GM23338 (cell line): ENCODE results near the gene RILPL1. TPM values are rescaled to one million over a fixed set of nuclear protein-coding genes. Genes with fewer than 3 reads are reported as not detected.

ENCODE experiments used
- ATAC-seq: fragments of 200-7000 bp; cut with Tn5 transposase; 3 replicates; pipeline ENCODE4 v1.9.1; 2020
- DNase-seq: peaks from one replicate; pipeline ENCODE4 v3.0.0-alpha.2; 2015; ENCODE audit warnings: low spot score
- H2AFZ ChIP-seq: fragments of 200-600 bp; sonication (generic); 2 replicates; pipeline ENCODE4 v1.8.0; 2016; ENCODE audit warnings: antibody characterized with exemption, mild to moderate bottlenecking, moderate library complexity
- H3F3A ChIP-seq: fragments of 200-600 bp; sonication (generic); replicated peaks from 2 replicates; pipeline ENCODE4 v1.8.0; 2017; ENCODE audit warnings: antibody characterized with exemption, mixed run types, low read depth
- H3K27ac ChIP-seq: fragments of 200-600 bp; sonication (generic); 2 replicates; pipeline ENCODE4 v1.6.1; 2016; ENCODE audit warnings: low read depth
- H3K27me3 ChIP-seq: fragments of 200-600 bp; sonication (generic); 2 replicates; pipeline ENCODE4 v1.8.0; 2016; ENCODE audit warnings: mild to moderate bottlenecking, mixed run types, moderate library complexity; ENCODE audit not compliant: insufficient read depth
- H3K36me3 ChIP-seq: fragments of 200-600 bp; sonication (generic); 2 replicates; pipeline ENCODE4 v1.8.0; 2016; ENCODE audit warnings: mild to moderate bottlenecking; ENCODE audit not compliant: insufficient read depth
- H3K4me1 ChIP-seq: fragments of 200-600 bp; sonication (generic); 2 replicates; pipeline ENCODE4 v1.8.0; 2016; ENCODE audit warnings: mild to moderate bottlenecking, moderate library complexity; ENCODE audit not compliant: insufficient read depth
- H3K4me2 ChIP-seq: fragments of 200-600 bp; sonication (generic); 2 replicates; pipeline ENCODE4 v1.7.1; 2017; ENCODE audit warnings: mixed run types
- H3K4me3 ChIP-seq: fragments of 200-600 bp; sonication (generic); 2 replicates; pipeline ENCODE4 v1.6.1; 2016; ENCODE audit warnings: mixed run types
- H3K79me2 ChIP-seq: fragments of 200-600 bp; sonication (generic); replicated peaks from 2 replicates; pipeline ENCODE4 v1.8.0; 2017; ENCODE audit warnings: mild to moderate bottlenecking; ENCODE audit not compliant: insufficient read depth
- H3K9me2 ChIP-seq: fragments of 200-600 bp; sonication (generic); 2 replicates; pipeline ENCODE4 v1.8.0; 2017; ENCODE audit not compliant: insufficient read depth
- H4K20me1 ChIP-seq: fragments of 200-600 bp; sonication (generic); replicated peaks from 2 replicates; pipeline ENCODE4 v1.8.0; 2017; ENCODE audit warnings: mild to moderate bottlenecking; ENCODE audit not compliant: insufficient read depth
- H3K27ac Mint-ChIP-seq: 2 replicates; pipeline ENCODE4 v1.8.0; 2020; ENCODE audit warnings: inconsistent platforms, mild to moderate bottlenecking, moderate library complexity, mixed read lengths
- H3K27me3 Mint-ChIP-seq: 3 replicates; pipeline ENCODE4 v1.8.0; 2022; ENCODE audit warnings: low read depth, mild to moderate bottlenecking, moderate library complexity, mixed read lengths, inconsistent platforms; ENCODE audit not compliant: insufficient read depth, poor library complexity
- H3K36me3 Mint-ChIP-seq: 3 replicates; pipeline ENCODE4 v1.8.0; 2021; ENCODE audit warnings: low read depth, mild to moderate bottlenecking, inconsistent platforms, moderate library complexity, mixed read lengths
- H3K4me1 Mint-ChIP-seq: 3 replicates; pipeline ENCODE4 v1.8.0; 2020; ENCODE audit warnings: mild to moderate bottlenecking, inconsistent platforms, mixed read lengths
- H3K4me3 Mint-ChIP-seq: 3 replicates; pipeline ENCODE4 v1.8.0; 2021; ENCODE audit warnings: moderate library complexity, mild to moderate bottlenecking, inconsistent platforms, mixed read lengths
- H3K9me3 Mint-ChIP-seq: 3 replicates; pipeline ENCODE4 v1.8.0; 2020; ENCODE audit warnings: moderate library complexity, mild to moderate bottlenecking, inconsistent platforms, mixed read lengths
- EZH2phosphoT487 ChIP-seq: fragments of 200-600 bp; sonication (generic); IDR thresholded peaks from one replicate; pipeline ENCODE4 v1.8.1; 2018; ENCODE audit warnings: antibody characterized with exemption; ENCODE audit not compliant: unreplicated experiment
- JUNB ChIP-seq: IDR thresholded peaks from one replicate; pipeline ENCODE4 v1.6.1; 2016; ENCODE audit warnings: antibody characterized with exemption; ENCODE audit not compliant: unreplicated experiment
- NANOG ChIP-seq: IDR thresholded peaks from 2 replicates; pipeline ENCODE4 v1.6.1; 2016; ENCODE audit warnings: antibody characterized with exemption, borderline replicate concordance
- polyA plus RNA-seq: library from polyadenylated mRNA; unstranded; fragments of >200 nt; fragmentation: Nextera tagmentation; extraction: Ambion mirVana; gene quantifications from 2 replicates; pipeline ENCODE4 v1.2.1, GENCODE V29; 2016
- total RNA-seq: library from RNA; depleted of rRNA; stranded (reverse); fragments of >200 nt; shearing (Covaris generic); gene quantifications from 2 replicates; pipeline ENCODE4 v1.2.3, GENCODE V29; 2014
- TF ChIP-seq, protein P1 (sequence below): IDR thresholded peaks from one replicate; pipeline ENCODE4 v1.6.1; 2018; ENCODE audit warnings: antibody characterized with exemption; ENCODE audit not compliant: unreplicated experiment
- TF ChIP-seq, protein P2 (sequence below): fragments of 250-450 bp; sonication (Bioruptor Pico); IDR thresholded peaks from 2 replicates; pipeline ENCODE4 v1.5.0; 2020; ENCODE audit warnings: mild to moderate bottlenecking, moderate library complexity

Gene RILPL1
- total and polyA plus RNA-seq, 2 experiments from 2014 or later = 3.9 to 7.9 TPM

DNA sequence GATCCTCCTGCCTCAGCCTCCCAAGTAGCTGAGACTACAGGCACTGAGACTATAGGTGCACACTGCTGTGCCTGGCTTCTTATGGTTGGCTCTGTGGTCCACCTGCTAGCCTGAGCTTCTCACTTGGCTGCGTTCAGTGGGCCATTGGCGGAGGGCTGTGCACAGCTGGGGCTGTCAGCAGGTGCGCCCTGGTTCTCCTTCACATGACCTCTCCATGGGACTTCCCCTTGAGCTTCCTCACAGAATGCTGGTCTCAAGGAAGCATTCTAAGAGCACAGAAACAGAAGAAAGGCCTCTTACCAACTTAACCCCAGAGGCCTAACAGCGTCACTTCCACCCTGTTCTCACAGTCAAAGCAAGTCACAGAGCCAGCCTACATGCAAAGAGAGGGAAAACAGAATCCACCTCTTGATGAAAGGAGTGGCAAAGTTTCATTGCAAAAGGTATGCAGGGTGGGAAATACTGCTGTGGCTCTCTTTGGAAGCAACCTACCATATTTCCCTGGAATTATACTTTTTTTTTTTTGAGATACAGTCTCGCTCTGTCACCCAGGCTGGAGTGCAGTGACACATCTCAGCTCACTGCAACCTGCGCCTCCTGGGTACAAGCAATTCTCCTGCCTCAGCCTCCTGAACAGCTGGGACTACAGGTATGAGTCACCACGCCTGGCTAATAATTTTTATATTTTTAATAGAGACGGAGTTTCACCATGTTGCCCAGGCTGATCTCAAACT is 106.3 kb downstream of the RILPL1 start:
- Histone ChIP-seq H3K27me3 (no peaks in the 10 kb centered on the region), H3F3A (no peaks in the 10 kb centered on the region), H2AFZ (no peak overlapping the region), H3K27ac (no peak overlapping the region), H3K4me2 (no peak overlapping the region), H4K20me1 (no peaks in the 10 kb centered on the region), H3K9me2 (no peaks in the 10 kb centered on the region), H3K4me1 (no peaks in the 10 kb centered on the region), H3K4me3 (no peak overlapping the region), H3K36me3 (no peaks in the 10 kb centered on the region), H3K79me2 (no peaks in the 10 kb centered on the region)
- Mint-ChIP-seq H3K4me1 (no peaks in the 10 kb centered on the region), H3K36me3 (no peaks in the 10 kb centered on the region), H3K27me3 (peaks cover 3% of the 10 kb centered on the region), H3K9me3 (peaks cover 10% of the 10 kb centered on the region), H3K4me3 (no peak overlapping the region), H3K27ac (no peak overlapping the region)
- DNase-seq (no peak), ATAC-seq (no peak)
- TF ChIP-seq EZH2phosphoT487 (no peak), JUNB (no peak), NANOG (no peak)
- TF ChIP-seq, protein P1, sequence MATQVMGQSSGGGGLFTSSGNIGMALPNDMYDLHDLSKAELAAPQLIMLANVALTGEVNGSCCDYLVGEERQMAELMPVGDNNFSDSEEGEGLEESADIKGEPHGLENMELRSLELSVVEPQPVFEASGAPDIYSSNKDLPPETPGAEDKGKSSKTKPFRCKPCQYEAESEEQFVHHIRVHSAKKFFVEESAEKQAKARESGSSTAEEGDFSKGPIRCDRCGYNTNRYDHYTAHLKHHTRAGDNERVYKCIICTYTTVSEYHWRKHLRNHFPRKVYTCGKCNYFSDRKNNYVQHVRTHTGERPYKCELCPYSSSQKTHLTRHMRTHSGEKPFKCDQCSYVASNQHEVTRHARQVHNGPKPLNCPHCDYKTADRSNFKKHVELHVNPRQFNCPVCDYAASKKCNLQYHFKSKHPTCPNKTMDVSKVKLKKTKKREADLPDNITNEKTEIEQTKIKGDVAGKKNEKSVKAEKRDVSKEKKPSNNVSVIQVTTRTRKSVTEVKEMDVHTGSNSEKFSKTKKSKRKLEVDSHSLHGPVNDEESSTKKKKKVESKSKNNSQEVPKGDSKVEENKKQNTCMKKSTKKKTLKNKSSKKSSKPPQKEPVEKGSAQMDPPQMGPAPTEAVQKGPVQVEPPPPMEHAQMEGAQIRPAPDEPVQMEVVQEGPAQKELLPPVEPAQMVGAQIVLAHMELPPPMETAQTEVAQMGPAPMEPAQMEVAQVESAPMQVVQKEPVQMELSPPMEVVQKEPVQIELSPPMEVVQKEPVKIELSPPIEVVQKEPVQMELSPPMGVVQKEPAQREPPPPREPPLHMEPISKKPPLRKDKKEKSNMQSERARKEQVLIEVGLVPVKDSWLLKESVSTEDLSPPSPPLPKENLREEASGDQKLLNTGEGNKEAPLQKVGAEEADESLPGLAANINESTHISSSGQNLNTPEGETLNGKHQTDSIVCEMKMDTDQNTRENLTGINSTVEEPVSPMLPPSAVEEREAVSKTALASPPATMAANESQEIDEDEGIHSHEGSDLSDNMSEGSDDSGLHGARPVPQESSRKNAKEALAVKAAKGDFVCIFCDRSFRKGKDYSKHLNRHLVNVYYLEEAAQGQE = no peak
- TF ChIP-seq, protein P2, sequence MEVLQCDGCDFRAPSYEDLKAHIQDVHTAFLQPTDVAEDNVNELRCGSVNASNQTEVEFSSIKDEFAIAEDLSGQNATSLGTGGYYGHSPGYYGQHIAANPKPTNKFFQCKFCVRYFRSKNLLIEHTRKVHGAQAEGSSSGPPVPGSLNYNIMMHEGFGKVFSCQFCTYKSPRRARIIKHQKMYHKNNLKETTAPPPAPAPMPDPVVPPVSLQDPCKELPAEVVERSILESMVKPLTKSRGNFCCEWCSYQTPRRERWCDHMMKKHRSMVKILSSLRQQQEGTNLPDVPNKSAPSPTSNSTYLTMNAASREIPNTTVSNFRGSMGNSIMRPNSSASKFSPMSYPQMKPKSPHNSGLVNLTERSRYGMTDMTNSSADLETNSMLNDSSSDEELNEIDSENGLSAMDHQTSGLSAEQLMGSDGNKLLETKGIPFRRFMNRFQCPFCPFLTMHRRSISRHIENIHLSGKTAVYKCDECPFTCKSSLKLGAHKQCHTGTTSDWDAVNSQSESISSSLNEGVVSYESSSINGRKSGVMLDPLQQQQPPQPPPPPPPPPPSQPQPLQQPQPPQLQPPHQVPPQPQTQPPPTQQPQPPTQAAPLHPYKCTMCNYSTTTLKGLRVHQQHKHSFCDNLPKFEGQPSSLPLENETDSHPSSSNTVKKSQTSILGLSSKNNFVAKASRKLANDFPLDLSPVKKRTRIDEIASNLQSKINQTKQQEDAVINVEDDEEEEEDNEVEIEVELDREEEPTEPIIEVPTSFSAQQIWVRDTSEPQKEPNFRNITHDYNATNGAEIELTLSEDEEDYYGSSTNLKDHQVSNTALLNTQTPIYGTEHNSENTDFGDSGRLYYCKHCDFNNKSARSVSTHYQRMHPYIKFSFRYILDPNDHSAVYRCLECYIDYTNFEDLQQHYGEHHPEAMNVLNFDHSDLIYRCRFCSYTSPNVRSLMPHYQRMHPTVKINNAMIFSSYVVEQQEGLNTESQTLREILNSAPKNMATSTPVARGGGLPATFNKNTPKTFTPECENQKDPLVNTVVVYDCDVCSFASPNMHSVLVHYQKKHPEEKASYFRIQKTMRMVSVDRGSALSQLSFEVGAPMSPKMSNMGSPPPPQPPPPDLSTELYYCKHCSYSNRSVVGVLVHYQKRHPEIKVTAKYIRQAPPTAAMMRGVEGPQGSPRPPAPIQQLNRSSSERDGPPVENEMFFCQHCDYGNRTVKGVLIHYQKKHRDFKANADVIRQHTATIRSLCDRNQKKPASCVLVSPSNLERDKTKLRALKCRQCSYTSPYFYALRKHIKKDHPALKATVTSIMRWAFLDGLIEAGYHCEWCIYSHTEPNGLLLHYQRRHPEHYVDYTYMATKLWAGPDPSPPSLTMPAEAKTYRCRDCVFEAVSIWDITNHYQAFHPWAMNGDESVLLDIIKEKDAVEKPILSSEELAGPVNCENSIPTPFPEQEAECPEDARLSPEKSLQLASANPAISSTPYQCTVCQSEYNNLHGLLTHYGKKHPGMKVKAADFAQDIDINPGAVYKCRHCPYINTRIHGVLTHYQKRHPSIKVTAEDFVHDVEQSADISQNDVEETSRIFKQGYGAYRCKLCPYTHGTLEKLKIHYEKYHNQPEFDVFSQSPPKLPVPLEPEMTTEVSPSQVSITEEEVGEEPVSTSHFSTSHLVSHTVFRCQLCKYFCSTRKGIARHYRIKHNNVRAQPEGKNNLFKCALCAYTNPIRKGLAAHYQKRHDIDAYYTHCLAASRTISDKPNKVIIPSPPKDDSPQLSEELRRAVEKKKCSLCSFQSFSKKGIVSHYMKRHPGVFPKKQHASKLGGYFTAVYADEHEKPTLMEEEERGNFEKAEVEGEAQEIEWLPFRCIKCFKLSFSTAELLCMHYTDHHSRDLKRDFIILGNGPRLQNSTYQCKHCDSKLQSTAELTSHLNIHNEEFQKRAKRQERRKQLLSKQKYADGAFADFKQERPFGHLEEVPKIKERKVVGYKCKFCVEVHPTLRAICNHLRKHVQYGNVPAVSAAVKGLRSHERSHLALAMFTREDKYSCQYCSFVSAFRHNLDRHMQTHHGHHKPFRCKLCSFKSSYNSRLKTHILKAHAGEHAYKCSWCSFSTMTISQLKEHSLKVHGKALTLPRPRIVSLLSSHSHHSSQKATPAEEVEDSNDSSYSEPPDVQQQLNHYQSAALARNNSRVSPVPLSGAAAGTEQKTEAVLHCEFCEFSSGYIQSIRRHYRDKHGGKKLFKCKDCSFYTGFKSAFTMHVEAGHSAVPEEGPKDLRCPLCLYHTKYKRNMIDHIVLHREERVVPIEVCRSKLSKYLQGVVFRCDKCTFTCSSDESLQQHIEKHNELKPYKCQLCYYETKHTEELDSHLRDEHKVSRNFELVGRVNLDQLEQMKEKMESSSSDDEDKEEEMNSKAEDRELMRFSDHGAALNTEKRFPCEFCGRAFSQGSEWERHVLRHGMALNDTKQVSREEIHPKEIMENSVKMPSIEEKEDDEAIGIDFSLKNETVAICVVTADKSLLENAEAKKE (CRISPR knock-in tag) = no peak
